Stimulated activated effector memory CD8-positive, alpha-beta T cell treated with anti-CD3 and anti-CD28 coated beads, Interleukin-12 subunit alpha, Interleukin-12 subunit beta, amount 100 ng/mL, for 72 hours (primary cell): Measurements from ENCODE around the gene LZTFL1.

ENCODE experiments used
- ATAC-seq: fragments of 150-1000 bp; cut with Tn5 transposase; 2 replicates; pipeline ENCODE4 v1.10.0; 2021
- DNase-seq, 2 donors: peaks; one replicate each; pipeline ENCODE4 v3.0.0; 2021 to 2022; ENCODE audit warnings: low spot score in 2 of 2
- H3K27ac Mint-ChIP-seq: one replicate; pipeline ENCODE4 v1.8.0; 2022; ENCODE audit warnings: mild to moderate bottlenecking, mixed read lengths
- H3K36me3 Mint-ChIP-seq: one replicate; pipeline ENCODE4 v1.8.0; 2022; ENCODE audit warnings: mild to moderate bottlenecking, mixed read lengths
- H3K4me1 Mint-ChIP-seq: one replicate; pipeline ENCODE4 v1.8.0; 2022; ENCODE audit warnings: mixed read lengths
- H3K4me3 Mint-ChIP-seq: one replicate; pipeline ENCODE4 v1.8.0; 2022; ENCODE audit warnings: mild to moderate bottlenecking, mixed read lengths
- H3K9me3 Mint-ChIP-seq: one replicate; pipeline ENCODE4 v1.8.0; 2022; ENCODE audit warnings: mixed read lengths

Gene LZTFL1

DNA sequence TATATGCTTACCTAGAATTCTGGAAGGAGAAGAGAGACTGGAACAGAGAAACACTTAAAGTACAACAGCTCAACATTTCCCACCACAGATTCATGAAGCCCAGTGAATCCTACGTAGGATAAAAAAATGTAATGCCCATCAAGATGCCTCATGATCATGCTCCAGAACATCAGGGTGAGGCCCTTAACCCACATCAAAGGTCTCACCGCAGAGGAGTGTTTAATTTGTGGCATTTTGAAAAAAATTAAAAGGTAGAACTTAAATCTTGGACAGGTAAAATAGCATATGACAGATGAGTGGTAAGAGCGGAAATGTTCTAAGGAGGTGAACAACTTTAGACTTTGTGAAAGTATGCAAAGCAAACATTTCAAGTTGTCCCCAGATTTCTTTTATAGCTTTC, 35.8 kb downstream of the LZTFL1 start:
- H3K4me1 Mint-ChIP-seq, result no peaks in the 10 kb centered on the region
- no peaks in the 10 kb centered on the region for H3K36me3 Mint-ChIP-seq
- ATAC-seq, result no peak
- H3K27ac Mint-ChIP-seq, result no peak overlapping the region
- H3K4me3 Mint-ChIP-seq, result no peak overlapping the region
- no peaks in the 10 kb centered on the region for H3K9me3 Mint-ChIP-seq
- DNase-seq, result no peak

DNA sequence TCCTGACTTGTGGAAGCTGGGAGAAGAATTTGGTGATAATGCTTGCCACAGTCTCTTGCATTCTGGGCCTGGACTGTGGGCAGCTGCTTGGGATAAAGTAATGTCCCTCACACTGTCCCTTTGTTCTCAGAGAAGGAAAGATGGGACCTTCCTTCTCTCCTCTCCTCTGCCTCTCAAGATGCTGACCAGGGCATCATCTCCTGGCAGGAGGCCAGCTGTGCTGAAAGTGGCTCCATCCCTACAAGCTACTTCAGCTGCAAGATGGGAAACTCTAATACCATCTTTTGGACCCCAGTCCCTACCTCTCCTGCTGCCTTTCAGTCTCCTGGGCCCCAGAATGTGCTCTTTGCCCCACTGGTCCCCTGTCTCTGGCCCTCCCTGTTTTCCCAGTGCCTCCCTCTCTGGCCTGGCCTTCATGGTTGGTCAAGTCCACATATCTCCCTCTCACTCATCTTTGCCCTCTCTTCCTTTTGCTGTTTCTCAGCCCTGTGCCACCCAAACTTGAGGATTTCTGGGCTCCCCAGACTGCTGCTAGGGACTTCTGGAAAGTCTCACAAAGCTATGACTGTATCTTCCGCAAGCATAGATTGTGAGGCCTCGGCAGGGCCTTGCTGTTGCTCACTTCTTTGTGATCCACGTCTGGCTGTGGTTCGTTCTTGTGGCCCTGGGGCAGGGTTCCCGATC, 38.5 kb downstream of the LZTFL1 start:
- DNase-seq (peak in 1 of 2 donors; percentile 34), ATAC-seq (no peak)
- H3K27ac Mint-ChIP-seq, result no peak overlapping the region
- H3K4me3 Mint-ChIP-seq, result no peak overlapping the region
- no peaks in the 10 kb centered on the region for H3K36me3 Mint-ChIP-seq
- no peaks in the 10 kb centered on the region for H3K9me3 Mint-ChIP-seq
- H3K4me1 Mint-ChIP-seq, result no peaks in the 10 kb centered on the region

DNA sequence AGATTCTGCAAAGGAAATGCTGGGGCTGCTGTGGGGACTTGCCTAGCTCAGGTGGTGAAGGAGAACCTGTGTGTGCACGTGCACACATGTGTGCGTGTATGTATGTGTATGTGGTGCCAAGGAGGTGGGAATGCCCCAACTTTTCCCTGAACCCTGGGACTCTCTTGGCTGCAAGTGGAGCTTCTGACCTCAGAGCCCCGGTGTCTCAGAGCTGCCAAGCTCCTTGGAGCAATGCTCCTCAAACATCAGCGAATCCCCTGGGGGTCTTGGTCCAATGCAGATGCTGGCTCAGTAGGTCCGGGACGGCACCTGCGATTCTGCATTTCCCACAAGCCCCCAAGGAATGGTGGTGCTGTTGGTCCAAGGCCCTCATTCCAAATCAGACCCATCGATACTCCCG, 39.8 kb downstream of the LZTFL1 start:
- Mint-ChIP-seq H3K4me1 (no peaks in the 10 kb centered on the region), H3K9me3 (no peaks in the 10 kb centered on the region), H3K36me3 (no peaks in the 10 kb centered on the region), H3K27ac (no peak overlapping the region), H3K4me3 (no peak overlapping the region)
- DNase-seq, result peak in 1 of 2 donors; percentile 28
- no peak for ATAC-seq

DNA sequence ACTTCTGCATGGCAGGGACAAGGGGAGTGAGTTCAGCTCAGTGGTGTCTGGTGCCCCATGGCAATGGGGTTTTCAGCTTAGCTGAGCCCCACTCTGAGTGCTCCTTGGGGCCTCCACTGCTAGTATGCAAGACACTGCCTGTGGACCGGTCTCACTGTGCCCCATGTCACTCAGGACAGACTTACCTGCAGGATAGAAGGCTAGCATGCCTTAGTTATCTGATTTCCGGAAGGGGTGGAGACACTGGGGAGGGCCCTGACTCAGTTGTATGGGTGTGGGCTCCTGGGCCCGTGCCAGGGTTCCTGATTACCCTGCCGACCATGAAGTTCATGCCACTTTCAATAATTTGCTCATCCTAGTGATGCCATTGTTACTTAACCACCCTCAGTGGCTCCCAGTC, 41.3 kb downstream of the LZTFL1 start:
- Mint-ChIP-seq H3K27ac (no peak overlapping the region), H3K4me3 (no peak overlapping the region), H3K36me3 (no peaks in the 10 kb centered on the region), H3K4me1 (peaks cover 12% of the 10 kb centered on the region), H3K9me3 (no peaks in the 10 kb centered on the region)
- DNase-seq (no peak), ATAC-seq (no peak)

DNA sequence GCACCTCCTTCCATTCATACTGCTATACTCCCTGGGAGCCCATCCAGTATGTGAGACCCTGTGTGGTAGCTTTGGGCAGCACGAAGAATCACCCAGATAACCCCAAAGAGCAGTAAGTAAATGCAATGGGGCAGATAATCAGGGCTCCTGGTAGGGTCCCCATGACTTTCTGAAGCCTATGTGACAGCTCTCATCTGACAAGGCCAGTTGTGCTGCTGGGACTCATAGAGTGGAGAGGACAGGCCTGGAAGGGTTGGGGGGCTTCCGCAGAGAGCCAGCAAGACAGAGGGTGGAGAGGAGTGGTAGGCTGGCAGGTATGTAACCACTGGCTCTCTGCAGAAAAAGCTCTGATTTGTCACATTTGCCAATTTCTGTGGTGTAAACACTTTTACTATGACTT, 42.3 kb downstream of the LZTFL1 start:
- Mint-ChIP-seq H3K9me3 (no peaks in the 10 kb centered on the region), H3K27ac (no peak overlapping the region), H3K4me1 (peaks cover 17% of the 10 kb centered on the region), H3K4me3 (no peak overlapping the region), H3K36me3 (no peaks in the 10 kb centered on the region)
- no peak for ATAC-seq
- DNase-seq, result no peak

DNA sequence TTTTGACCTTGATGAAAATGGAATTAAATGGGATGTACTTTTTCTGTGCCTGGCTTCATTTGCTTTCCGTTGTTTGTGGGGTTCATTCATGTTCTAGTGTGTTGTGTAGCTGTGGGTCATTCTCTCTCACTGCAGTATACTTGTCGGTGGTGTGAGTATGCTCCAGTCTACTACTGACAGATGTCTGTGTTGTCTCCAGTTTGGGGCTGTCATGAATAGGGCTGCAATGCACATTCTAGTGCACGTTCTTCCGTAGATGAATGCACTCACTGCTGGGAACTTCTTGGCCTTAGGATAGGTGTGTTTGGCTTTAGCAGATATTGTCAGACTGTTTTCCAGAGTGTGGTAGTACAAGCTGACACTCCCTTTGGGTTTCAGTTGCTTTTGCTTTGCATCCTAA, 43.9 kb downstream of the LZTFL1 start:
- H3K4me1 Mint-ChIP-seq, result peaks cover 17% of the 10 kb centered on the region
- ATAC-seq, result no peak
- H3K4me3 Mint-ChIP-seq, result no peak overlapping the region
- H3K36me3 Mint-ChIP-seq, result no peaks in the 10 kb centered on the region
- no peaks in the 10 kb centered on the region for H3K9me3 Mint-ChIP-seq
- no peak for DNase-seq
- H3K27ac Mint-ChIP-seq, result no peak overlapping the region

DNA sequence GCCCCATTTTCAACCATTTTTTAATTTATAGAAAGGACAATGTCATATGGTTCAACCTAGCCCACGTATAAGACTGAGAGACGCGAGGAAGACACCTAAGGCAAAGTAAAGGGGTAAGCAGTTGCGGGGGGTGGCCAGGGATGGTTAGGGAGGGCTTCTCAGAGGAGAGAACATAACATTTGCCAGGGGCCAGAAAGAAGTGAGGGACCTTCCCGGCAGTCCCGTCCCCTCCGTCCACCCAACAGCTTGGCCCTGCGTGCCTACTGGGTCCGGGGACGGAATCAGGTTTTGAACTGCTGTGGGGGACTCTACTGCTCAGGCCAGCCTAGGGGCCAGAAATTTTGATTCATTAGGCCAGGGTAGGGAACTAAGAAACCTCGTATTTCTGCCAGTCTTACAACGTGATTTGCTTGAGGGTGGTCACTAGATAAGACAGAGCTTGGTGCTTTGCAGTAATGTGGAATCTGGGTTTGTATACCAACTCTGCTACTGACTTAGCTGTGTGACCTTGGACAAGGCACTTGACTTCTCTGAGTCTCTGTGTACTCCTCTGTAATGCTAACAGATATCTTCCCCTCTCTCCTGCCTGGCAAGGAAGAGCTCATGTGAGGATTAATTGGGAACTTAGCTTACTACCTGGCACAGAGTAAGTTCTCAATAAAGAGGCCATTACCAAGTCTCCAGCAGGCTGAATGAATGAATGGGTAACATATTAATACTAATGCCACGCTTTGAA, 44.8 kb downstream of the LZTFL1 start:
- peak overlapping the region; percentile 72 for H3K4me3 Mint-ChIP-seq
- no peaks in the 10 kb centered on the region for H3K9me3 Mint-ChIP-seq
- no peak for ATAC-seq
- H3K27ac Mint-ChIP-seq, result no peak overlapping the region
- H3K4me1 Mint-ChIP-seq, result peaks cover 17% of the 10 kb centered on the region
- DNase-seq, result no peak
- H3K36me3 Mint-ChIP-seq, result no peaks in the 10 kb centered on the region

DNA sequence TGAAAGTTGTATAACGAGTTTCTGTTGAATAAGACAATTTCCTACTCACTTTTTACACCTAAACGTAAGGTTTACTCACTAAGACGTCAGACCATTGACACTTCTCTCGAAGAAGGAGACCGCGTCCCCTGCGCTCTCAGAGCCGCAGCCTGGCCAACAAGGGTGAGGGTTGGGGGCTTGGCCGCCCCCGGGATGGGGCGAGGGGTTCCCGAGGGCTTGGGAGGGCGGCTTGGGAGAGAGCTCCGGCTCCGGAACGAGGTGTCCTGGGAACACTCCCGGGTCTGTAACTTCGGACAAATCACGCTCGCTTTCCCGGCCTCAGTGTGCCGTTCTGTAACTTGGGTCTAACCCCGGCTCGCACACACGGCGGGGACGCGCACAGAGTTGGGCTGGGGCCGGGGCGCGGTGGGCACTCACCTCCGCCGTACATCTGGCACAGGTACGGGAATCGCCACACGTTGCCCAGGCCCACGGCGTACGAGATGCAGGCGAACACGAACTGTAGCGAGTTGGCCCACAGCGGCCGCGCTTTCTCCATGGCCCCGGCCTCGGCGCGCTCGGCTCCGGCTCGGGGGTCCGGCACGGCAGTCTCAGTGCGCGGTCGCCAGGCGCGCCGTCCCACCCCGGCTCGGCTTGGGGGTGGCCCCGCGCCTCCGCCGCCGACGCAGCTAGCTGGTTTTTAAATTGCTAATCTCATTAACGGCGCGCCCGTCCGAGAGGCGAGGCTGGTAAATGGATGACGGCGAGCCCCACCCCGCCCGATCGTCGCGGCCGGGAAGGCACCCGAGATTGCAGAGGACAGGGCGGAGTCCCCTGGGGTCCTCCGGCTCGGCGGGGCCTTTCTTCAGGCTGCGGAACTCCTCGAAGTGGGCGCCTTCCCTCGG, 45.8 kb downstream of the LZTFL1 start, which contains the start of gene SLC6A20:
Gene SLC6A20, minus strand, starts transcription at position 655 of the 884 bp plus-strand sequence. Its CDS starts 117 bp downstream, at position 538.
- Mint-ChIP-seq H3K4me3 (peak within 1 kb of the TSS; percentile 72), H3K27ac (no peak within 1 kb of the TSS), H3K36me3 (no peaks in the 10 kb centered on the region), H3K9me3 (no peaks in the 10 kb centered on the region), H3K4me1 (peaks cover 17% of the 10 kb centered on the region)
- DNase-seq, result peak; percentile 15 to 55
- ATAC-seq, result peak; percentile 69

DNA sequence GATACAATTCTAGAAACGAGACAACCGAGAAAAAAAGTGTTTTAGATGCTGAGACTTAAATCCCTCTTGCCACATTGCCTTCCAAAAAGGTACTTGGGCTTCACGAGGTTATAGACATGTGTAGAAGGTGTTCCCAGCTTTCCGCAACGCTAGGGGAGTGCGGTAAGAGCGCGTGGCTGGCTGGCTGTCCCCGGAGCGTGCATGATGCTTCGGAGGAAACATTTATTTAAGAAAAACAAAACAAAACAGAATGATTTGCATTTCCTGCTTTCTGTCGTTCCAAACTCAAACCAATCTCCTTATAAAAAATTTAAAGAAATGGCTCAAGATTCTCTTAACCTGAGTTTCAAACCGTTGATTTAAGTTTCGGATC, 46.4 kb downstream of the LZTFL1 start:
- DNase-seq (no peak), ATAC-seq (no peak)
- Mint-ChIP-seq H3K9me3 (peaks cover 3% of the 10 kb centered on the region), H3K36me3 (no peaks in the 10 kb centered on the region), H3K4me1 (peaks cover 17% of the 10 kb centered on the region), H3K27ac (no peak overlapping the region), H3K4me3 (peak overlapping the region; percentile 72)

DNA sequence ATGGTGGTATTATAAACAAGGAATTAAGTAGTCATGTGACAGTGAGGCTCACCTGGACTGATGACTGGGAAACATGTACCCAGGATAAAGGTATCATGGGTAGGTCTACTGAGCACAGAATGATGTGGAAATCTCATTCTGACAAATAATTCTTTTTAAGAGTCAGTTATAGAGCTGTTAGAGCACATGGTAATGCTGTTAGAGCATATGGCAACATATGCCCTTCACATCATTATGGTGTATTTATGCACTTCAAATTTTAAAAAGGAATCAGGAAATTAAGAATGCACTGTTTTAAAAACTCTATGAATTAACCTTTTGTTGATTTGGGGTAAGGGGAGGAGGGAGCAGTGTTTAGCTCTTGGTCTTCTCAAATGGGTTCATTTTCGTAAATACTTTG, 47.3 kb downstream of the LZTFL1 start:
- Mint-ChIP-seq H3K4me1 (peaks cover 17% of the 10 kb centered on the region), H3K4me3 (no peak overlapping the region)

DNA sequence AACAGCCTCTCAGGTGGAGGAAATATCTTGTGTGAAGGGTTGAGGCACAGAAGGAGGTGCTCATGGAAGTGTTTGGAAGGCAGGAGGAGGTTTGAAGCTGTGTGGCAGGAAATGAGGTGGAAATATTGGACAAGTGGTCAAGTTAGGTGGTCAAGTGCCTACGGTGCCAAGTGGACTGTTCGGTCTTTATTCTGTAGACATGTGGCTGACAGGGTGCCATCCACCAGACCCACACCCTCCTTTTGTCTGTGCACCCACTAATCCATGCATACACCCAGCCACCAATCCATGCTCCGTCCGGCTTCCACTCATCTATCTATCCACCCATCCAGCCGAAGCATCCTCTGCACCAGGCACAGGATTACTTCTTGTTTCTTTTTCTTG, 47.8 kb downstream of the LZTFL1 start:
- no peaks in the 10 kb centered on the region for H3K36me3 Mint-ChIP-seq
- H3K9me3 Mint-ChIP-seq, result peaks cover 8% of the 10 kb centered on the region
- ATAC-seq, result no peak
- DNase-seq, result no peak
- H3K4me3 Mint-ChIP-seq, result no peak overlapping the region
- H3K4me1 Mint-ChIP-seq, result peaks cover 17% of the 10 kb centered on the region
- H3K27ac Mint-ChIP-seq, result no peak overlapping the region

More for the DNA sequence above, 47.3 kb downstream of the LZTFL1 start:
- ATAC-seq (no peak), DNase-seq (no peak)
- Mint-ChIP-seq H3K27ac (no peak overlapping the region), H3K36me3 (no peaks in the 10 kb centered on the region), H3K9me3 (peaks cover 8% of the 10 kb centered on the region)

DNA sequence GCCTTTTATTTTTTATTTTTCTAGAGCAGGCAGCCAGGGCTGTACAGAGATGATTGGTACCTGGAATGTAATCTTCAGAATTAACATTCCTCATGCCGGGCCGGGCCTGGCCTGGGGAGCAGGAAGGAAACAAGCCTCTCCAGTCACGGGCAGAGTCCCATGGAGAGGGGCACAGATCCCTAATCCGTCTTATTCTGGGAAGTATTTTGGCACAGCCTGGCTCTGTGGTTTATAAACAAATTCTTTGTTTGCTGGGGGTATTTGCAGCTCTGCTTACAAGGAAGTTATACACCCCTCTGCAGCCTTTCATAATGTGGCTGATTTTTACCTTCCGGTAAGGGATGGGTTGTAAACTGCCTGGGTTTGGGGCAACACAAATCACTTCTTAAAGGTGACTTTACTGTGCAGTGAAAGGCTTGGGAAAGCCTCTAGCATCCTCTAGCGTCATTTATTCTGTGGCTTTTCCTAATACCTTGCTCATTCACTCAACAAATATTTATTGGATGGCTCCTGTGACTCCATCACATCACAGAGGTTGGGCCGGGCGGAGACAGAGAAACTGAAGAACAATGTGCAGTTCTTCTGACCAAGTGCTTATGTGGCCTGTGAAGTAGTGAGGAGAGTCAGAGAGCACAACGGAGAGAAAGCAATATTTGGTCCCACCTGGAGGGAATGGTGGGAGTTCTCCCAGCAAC, 48.3 kb downstream of the LZTFL1 start:
- Mint-ChIP-seq H3K4me3 (no peak overlapping the region), H3K4me1 (peaks cover 17% of the 10 kb centered on the region), H3K36me3 (no peaks in the 10 kb centered on the region), H3K27ac (no peak overlapping the region), H3K9me3 (peaks cover 8% of the 10 kb centered on the region)
- DNase-seq (no peak), ATAC-seq (no peak)

DNA sequence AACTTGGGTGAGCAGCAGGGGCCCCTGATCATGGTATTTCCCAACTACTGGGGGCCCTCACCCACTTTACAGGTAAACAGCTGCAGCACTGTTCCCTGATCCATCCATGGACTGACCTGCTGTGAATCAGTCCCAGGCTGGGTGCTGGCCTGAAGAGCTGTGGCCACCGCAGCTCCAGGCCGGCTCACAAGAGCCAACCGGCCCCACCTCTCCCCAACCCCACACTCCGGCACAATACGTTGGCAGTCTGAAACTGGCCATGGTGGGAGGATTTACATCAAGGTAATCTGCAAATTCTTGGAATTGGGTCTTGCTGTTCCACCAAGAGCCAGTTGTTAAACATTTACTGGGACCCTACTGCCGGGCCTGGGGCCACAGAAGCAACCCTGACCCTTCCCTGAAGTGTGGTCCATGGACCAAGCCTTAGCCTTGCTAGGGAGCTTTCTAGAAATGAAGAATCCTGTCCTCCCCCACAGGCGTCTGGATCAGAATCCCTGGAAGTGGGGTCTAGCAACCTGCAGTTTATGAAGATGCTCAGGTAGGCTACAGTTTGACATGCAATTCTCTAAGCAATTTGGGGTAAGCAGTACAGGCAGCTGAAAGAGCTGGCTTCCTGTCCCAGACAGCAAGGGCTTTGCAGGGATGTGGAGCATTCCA, 49.3 kb downstream of the LZTFL1 start:
- H3K27ac Mint-ChIP-seq, result no peak overlapping the region
- peaks cover 17% of the 10 kb centered on the region for H3K4me1 Mint-ChIP-seq
- no peak overlapping the region for H3K4me3 Mint-ChIP-seq
- peaks cover 8% of the 10 kb centered on the region for H3K9me3 Mint-ChIP-seq
- ATAC-seq (no peak), DNase-seq (no peak)
- no peaks in the 10 kb centered on the region for H3K36me3 Mint-ChIP-seq

DNA sequence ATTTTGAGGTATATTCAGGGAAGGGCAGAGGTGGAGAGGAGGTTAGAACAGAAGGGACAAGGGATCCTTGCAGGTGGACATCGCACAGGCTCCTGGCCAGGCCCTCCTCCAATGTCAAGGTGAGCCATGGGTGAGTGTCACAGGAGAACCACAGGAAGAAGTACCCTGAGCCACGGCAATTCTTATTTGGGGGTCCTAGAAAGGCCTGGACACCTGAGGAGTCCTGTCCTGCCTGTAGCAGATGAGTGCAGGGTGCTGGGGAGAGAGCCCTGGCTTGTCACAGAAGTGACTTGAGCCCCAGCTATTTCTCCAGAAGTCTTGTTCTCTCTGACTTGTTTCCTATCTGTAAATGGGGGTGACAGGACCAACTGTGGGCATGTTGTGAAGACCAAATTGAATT, 49.9 kb downstream of the LZTFL1 start:
- Mint-ChIP-seq H3K4me3 (no peak overlapping the region), H3K27ac (no peak overlapping the region), H3K4me1 (peaks cover 16% of the 10 kb centered on the region), H3K36me3 (no peaks in the 10 kb centered on the region), H3K9me3 (peaks cover 8% of the 10 kb centered on the region)
- ATAC-seq, result no peak
- peak in 1 of 2 donors; percentile 15 for DNase-seq
